OCI-LY1 (cell line): ENCODE data around the gene CFHR3.
"Not testable (repeated sequence)": the region's sequence is repeated elsewhere in the genome, so short reads cannot be mapped to it uniquely, and the experiment has no call there.

Source experiments
- CTCF ChIP-seq: fragments of 200-600 bp; sonication (generic), shearing (Covaris generic); IDR thresholded peaks from 2 replicates; pipeline ENCODE4 v1.5.1; 2017; ENCODE audit warnings: mild to moderate bottlenecking, antibody characterized with exemption, low read length, moderate library complexity, mixed read lengths
- EZH2 ChIP-seq: fragments of 200-600 bp; sonication (generic), shearing (Covaris generic); IDR thresholded peaks from 2 replicates; pipeline ENCODE4 v1.8.0; 2017; ENCODE audit warnings: borderline replicate concordance, mixed run types, mild to moderate bottlenecking, antibody characterized with exemption, low read length, moderate library complexity, mixed read lengths

DNA sequence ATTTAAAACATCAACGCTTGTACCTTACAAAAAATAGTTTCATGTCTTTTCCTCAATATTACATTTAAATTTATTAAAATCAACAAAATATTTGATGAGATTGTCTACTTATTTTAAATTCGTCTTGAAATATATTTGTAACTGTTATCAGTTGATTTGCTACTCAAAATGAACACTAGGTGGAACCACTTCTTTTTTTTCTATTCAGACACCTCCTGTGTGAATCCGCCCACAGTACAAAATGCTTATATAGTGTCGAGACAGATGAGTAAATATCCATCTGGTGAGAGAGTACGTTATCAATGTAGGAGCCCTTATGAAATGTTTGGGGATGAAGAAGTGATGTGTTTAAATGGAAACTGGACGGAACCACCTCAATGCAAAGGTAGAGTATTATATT is 31.4 kb upstream of the CFHR3 start:
- not testable (repeated sequence) for TF ChIP-seq EZH2
- peak; percentile 44 for TF ChIP-seq CTCF
